Chondrocyte (in vitro differentiated cells): ENCODE data around the gene CACNA1G. TPM values are rescaled to one million over a fixed set of nuclear protein-coding genes. Genes with fewer than 3 reads are reported as not detected.

Source experiments
- DNase-seq: peaks from one replicate; pipeline ENCODE4 v3.0.0; 2021; ENCODE audit warnings: mixed read lengths, low spot score
- H3K27ac Mint-ChIP-seq: one replicate; pipeline ENCODE4 v1.8.0; 2021; ENCODE audit warnings: mild to moderate bottlenecking, moderate library complexity, mixed read lengths; ENCODE audit not compliant: unreplicated experiment
- H3K27me3 Mint-ChIP-seq: 2 replicates; pipeline ENCODE4 v1.8.0; 2021; ENCODE audit warnings: low read depth, mixed read lengths
- H3K36me3 Mint-ChIP-seq: 2 replicates; pipeline ENCODE4 v1.8.0; 2021; ENCODE audit warnings: low read depth, mixed read lengths
- H3K4me1 Mint-ChIP-seq: 2 replicates; pipeline ENCODE4 v1.8.0; 2021; ENCODE audit warnings: low read depth, mild to moderate bottlenecking, mixed read lengths
- H3K4me3 Mint-ChIP-seq: one replicate; pipeline ENCODE4 v1.8.0; 2021; ENCODE audit warnings: mild to moderate bottlenecking, moderate library complexity, mixed read lengths; ENCODE audit not compliant: unreplicated experiment
- H3K9me3 Mint-ChIP-seq: 2 replicates; pipeline ENCODE4 v1.8.0; 2021; ENCODE audit warnings: low read depth, mixed read lengths
- total RNA-seq: library from RNA; stranded (reverse); gene quantifications from 3 replicates; pipeline ENCODE4 v1.2.1, GENCODE V29; 2021
- TF ChIP-seq, protein P1 (sequence below): fragments of 200-600 bp; sonication (generic); IDR thresholded peaks from 2 replicates; pipeline ENCODE4 v1.5.0; 2021; ENCODE audit warnings: antibody characterized with exemption, mild to moderate bottlenecking, moderate library complexity

The CACNA1G gene
- total RNA-seq, 1 donor from 2014 or later, result 0.10 TPM

DNA sequence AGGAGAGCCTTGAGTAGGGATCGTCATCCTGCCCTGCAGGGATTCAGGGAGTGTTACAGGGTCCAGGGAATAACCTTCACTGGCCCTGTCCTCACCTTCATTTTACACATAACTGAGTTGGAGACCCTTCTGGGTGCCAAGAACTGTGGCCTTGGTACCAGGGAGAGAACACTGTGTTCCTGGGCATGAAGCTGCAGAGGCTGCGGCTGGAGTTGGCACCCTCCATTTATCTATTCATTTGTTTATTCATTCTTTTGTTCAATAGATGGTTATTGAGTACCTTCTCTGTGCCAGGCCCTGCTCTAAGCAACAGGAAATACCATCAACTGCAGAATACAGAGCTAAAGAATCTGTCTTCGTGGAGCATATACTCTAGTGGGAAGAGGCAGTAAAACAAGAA is 80.8 kb downstream of the CACNA1G start:
- Mint-ChIP-seq H3K9me3 (no peaks in the 10 kb centered on the region), H3K27ac (peak overlapping the region; percentile 22), H3K36me3 (no peaks in the 10 kb centered on the region), H3K4me1 (peaks cover 57% of the 10 kb centered on the region), H3K4me3 (no peak overlapping the region), H3K27me3 (no peaks in the 10 kb centered on the region)
- DNase-seq, result no peak
- TF ChIP-seq, protein P1, sequence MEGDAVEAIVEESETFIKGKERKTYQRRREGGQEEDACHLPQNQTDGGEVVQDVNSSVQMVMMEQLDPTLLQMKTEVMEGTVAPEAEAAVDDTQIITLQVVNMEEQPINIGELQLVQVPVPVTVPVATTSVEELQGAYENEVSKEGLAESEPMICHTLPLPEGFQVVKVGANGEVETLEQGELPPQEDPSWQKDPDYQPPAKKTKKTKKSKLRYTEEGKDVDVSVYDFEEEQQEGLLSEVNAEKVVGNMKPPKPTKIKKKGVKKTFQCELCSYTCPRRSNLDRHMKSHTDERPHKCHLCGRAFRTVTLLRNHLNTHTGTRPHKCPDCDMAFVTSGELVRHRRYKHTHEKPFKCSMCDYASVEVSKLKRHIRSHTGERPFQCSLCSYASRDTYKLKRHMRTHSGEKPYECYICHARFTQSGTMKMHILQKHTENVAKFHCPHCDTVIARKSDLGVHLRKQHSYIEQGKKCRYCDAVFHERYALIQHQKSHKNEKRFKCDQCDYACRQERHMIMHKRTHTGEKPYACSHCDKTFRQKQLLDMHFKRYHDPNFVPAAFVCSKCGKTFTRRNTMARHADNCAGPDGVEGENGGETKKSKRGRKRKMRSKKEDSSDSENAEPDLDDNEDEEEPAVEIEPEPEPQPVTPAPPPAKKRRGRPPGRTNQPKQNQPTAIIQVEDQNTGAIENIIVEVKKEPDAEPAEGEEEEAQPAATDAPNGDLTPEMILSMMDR, result no peak

DNA sequence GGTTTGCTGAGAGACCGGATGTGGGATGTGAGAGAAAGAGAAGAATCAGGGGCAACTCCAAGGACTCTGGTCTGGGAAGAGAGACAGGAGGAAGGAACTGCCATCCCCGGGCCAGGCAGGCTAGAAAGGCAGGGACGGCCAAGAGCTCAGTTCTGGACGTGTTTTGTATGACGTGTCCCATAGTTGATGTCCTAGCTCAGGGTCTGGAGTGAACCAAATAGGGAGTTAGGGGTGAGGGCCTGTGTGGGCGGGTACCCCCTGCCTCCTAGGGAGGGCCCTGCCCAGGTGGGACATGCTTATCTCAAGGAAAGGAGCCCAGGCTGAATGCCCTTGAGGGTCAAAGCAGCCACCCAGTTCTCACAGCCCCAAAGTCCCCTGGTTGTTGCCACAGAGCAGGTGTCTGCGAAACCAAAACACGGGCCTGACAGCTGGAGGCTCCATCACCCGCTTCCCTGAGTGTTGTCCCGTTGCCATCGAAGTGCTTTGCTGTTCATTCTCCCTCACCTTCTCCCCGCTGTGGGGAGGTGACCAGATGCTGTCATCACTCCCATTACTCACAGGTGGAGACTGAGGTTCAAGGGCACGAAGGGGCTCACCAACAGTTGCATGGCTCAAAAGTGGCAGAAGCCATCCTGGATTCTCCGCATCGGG is 81.7 kb downstream of the CACNA1G start:
- Mint-ChIP-seq H3K4me1 (peaks cover 54% of the 10 kb centered on the region), H3K27ac (no peak overlapping the region), H3K4me3 (no peak overlapping the region), H3K36me3 (no peaks in the 10 kb centered on the region), H3K9me3 (no peaks in the 10 kb centered on the region), H3K27me3 (no peaks in the 10 kb centered on the region)
- TF ChIP-seq, protein P1, result no peak
- no peak for DNase-seq

DNA sequence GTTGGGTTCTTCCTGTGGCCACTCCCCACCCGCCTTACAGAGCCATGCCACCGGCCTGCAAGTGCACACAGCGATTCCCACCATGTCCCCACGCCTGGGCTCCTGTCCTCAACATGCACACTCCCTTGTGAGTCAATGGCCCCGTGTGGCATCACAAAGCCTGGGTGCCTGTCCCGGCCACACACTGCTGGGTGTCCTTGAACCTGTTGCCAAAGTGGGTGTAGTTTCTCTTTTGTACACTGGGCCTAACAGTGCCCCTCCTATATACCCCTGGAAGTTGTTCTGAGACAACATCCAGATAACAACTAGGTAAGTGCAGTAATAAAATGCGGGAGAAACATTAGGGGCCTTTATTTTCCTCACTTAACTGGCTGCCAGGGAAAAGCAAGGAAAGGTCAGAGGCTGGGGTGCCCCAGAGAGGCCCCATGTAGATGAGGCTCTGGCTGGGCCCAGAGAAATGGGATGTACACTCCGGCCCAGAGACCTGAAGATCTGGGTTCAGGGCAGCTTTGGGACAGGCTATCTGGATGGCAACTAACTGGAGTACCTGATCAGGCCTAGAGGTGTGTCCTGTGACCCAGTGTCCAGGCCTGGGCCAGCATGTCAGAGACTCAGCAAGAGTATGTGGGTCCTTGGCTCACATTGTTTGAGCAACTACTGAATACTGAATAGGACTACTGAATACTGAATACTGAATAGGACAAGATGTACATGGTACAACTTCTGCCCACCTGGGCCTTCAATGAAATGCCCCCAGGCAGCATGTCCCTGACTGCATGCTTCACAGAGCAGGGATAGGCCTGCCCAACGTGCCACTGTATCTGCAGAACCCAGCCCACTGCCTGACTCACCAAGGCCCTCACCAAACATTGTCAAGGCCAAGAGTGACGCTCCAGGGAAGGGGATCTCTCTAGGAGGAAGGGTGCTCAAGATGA is 82.5 kb downstream of the CACNA1G start:
- DNase-seq, result no peak
- H3K4me3 Mint-ChIP-seq, result no peak overlapping the region
- H3K27me3 Mint-ChIP-seq, result no peaks in the 10 kb centered on the region
- TF ChIP-seq, protein P1, result no peak
- peaks cover 46% of the 10 kb centered on the region for H3K4me1 Mint-ChIP-seq
- H3K36me3 Mint-ChIP-seq, result no peaks in the 10 kb centered on the region
- H3K9me3 Mint-ChIP-seq, result no peaks in the 10 kb centered on the region
- no peak overlapping the region for H3K27ac Mint-ChIP-seq

- no peaks in the 10 kb centered on the region for H3K36me3 Mint-ChIP-seq
- DNase-seq, result no peak
- H3K9me3 Mint-ChIP-seq, result no peaks in the 10 kb centered on the region
- H3K4me1 Mint-ChIP-seq, result peaks cover 15% of the 10 kb centered on the region
- no peak overlapping the region for H3K4me3 Mint-ChIP-seq
- no peaks in the 10 kb centered on the region for H3K27me3 Mint-ChIP-seq
- TF ChIP-seq, protein P1, result no peak
- H3K27ac Mint-ChIP-seq, result no peak overlapping the region
Observed at GRCh38 chr17:50645748-50646682, 85.5 kb downstream of the CACNA1G start.
